SK-N-SH treated with all-trans-retinoic acid at 6 μM for 48 hours (cell line): ENCODE results near the gene FAM236D.
"Not testable (repeated sequence)": the region's sequence is repeated elsewhere in the genome, so short reads cannot be mapped to it uniquely, and the experiment has no call there.

ENCODE experiments used
- ATAC-seq: fragments of 200-7000 bp; cut with Tn5 transposase; 3 replicates; pipeline ENCODE4 v1.9.1; 2020; ENCODE audit warnings: mild to moderate bottlenecking, moderate library complexity

The FAM236D gene

DNA sequence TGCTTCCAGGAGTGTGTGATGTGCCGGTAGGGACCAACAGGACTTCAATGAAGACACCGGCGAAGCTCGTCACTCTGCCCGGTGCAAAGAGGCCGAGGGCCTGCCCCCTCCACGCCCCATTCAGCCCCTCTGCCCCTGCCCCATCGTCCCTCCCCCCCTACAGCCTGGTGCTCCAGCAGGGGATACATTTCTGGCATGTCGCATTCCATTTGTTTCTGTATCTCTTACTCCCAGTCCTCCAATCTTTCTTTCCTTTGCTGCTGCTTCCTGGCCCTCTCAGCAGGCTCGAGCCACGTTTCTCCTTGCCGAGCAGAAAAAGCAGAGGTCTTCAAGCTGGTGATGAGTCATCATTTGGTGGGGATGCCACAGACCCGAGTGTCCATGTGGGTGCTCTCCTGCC, at the start of gene FAM236D:
Gene FAM236D, minus strand, starts transcription at position 101 of the 400 bp plus-strand sequence. Its CDS starts 100 bp downstream, at position 1.
- ATAC-seq = not testable (repeated sequence)

DNA sequence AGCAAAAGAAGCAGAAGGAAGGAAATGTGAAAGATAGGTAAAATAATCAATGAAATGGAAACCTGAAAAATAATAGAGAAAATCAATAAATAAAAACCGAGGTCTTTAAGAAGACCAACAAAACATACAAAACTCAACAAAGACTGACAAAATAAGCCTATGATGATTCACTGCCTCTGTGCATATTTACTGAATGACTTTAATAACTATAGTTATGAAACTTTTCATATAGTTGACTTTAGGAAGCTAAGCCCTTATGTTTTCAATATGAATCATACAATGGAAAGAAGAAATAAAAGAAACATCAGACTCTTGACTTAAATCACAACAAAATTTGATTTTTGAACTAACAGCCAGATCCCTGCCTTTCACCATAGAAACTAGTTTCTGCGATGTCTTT, 29.5 kb upstream of the FAM236D start:
- ATAC-seq = not testable (repeated sequence)

DNA sequence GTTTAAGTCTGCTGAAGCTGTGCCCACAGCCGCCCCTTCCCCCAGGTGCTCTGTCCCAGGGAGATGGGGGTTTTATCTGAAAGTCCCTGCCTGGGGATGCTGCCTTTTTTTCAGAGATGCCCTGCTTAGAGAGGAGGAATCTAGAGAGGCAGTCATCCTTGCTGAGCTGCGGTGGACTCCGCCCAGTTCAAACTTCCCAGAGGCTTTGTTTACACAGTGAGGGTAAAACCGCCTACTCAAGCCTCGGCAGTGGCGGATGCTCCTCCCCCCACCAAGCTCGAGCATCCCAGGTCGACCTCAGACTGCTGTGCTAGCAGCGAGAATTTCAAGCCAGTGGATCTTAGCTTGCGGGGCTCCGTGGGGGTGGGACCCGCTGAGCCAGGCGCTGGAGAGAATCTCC, 22.7 kb upstream of the FAM236D start:
- not testable (repeated sequence) for ATAC-seq

DNA sequence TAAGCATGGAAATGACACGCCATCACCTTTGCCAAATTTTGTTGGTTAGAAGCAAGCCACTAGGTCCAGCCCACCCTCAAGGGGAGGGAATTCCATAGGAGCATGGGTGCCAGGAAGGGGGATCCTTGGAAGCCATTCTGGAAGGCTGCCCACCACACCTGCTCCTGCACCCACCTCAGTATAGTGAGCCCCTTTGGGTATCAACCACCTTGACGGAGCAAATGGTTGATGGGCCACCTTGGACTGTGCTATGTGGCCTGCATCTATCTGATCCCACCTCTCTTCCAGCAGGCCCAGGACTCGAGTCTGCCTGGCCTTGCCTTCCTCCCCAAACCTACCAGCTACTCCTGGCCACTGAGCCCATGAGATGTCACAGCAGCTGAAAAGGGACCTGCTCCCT, 17.6 kb downstream of the FAM236D start:
- not testable (repeated sequence) for ATAC-seq

DNA sequence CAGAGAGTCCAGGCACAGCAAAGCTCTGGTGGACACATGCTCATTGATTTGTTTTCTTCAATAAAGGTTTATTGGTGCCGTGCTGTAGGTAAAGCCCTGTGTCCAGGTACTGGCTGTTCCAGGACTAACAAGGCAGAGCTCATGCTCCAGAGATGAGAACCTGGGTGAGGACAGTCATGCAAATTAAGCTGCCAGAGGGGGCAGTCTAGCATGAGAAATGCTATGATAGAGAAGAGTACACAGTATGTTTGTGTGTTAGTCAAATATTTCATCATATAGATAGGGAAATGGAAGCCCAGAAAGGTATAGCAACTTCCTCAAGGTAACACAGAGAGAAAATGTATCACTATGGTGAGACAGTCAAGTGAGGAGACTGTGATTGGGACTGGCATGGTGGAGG, 19.9 kb downstream of the FAM236D start:
- peak; percentile 48; the same call in 2 of the 3 replicates for ATAC-seq

DNA sequence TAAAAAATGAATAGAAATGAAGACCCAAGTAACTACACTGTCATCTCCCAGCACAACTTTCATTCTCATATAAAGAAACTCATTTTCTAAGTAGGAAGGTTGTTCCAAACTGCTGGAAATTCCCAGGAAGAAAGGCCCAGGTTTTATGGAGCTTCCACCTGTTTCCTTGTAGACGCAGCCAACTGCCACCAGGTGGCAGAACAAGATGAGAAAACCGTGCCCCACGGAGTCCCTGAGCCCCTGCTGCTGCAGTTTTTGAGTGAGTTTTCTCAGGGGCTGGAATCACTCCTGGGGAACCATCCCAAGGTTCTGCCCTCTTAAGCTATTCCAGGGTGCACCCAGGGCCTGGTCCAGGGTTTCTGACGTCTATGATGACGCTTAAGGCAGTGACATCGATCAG, 24.0 kb downstream of the FAM236D start:
- ATAC-seq = peak; percentile 81

DNA sequence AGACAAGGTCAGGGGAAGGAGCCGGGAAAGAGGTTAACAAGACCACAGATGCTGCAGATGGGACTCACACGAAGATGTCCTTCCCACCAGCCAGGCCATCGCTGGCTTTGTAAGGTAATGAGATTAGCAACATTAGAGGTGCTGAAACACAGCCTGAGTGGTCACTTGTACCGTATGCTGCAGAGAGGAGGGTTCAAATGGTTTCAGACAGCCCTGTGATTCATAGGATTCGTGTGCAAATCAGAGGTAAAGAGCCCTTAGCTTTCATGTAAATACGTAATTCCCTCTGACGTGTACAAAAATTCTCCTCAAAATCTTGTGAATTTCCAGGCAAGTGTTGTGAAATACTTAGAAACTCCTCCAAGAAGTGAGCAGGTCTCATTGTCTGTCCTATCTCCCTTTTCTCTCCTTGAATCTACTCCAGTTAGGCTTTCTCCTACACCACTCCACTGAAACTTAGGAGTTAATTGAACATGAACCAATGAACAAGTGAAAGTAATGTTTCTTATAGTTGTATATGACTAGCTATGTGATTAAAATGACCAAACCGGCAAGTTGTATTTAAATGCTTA, 24.6 kb downstream of the FAM236D start:
- ATAC-seq = not testable (repeated sequence)

DNA sequence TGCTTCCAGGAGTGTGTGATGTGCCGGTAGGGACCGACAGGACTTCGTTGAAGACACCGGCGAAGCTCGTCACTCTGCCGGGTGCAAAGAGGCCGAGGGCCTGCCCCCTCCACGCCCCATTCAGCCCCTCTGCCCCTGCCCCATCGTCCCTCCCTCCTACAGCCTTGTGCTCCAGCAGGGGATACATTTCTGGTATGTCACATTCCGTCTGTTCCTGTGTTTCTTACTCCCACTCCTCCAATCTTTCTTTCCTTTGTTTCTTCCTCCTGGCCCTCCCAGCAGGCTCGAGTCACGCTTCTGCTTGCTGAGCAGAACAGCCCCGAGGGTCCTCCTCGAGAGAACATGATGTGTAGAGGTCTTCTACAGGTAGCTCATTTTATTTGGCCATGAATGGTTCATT, 25.4 kb downstream of the FAM236D start, which contains the start of gene FAM236B:
Gene FAM236B, minus strand, starts transcription at position 101 of the 400 bp plus-strand sequence. Its CDS starts 100 bp downstream, at position 1.
- ATAC-seq = not testable (repeated sequence)

DNA sequence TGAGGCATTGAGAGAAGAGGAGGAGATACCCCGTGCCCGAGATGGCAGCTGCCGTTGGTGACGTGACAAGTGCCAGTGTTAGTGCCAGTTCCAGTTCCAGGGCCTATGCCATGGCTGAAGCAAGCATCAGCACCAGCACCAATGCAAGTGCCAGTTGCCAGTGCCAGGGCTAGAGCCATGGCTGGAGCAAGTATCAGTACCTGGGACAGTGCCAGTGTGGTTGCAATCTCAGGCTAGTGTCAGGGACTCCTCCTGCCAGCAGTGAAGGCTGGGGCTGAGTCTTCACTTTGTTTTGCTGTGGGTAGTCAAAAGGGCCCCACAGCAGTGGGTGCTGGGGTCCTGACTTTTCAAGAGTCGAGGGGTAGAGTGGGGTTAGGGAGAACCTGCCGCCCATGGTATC, 29.9 kb downstream of the FAM236D start:
- ATAC-seq = peak; percentile 48; the same call in 2 of the 3 replicates

DNA sequence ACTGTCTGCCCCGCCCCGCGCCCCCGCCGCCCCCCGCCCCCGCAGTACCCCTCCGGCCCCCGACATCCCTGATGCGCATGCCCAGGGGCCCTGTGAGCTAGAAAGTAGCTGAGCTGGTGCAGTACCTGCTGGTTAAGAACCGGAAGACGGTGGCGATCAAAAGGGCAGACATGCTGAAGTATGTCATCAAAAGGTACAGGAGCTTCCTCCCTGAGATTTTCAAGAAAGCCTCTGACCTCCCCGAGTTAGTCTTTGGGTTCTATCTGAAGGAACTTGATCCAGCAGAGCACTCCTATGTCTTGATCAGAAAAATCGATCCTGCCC, 30.6 kb downstream of the FAM236D start:
- peak; percentile 16; the same call in 2 of the 3 replicates for ATAC-seq

DNA sequence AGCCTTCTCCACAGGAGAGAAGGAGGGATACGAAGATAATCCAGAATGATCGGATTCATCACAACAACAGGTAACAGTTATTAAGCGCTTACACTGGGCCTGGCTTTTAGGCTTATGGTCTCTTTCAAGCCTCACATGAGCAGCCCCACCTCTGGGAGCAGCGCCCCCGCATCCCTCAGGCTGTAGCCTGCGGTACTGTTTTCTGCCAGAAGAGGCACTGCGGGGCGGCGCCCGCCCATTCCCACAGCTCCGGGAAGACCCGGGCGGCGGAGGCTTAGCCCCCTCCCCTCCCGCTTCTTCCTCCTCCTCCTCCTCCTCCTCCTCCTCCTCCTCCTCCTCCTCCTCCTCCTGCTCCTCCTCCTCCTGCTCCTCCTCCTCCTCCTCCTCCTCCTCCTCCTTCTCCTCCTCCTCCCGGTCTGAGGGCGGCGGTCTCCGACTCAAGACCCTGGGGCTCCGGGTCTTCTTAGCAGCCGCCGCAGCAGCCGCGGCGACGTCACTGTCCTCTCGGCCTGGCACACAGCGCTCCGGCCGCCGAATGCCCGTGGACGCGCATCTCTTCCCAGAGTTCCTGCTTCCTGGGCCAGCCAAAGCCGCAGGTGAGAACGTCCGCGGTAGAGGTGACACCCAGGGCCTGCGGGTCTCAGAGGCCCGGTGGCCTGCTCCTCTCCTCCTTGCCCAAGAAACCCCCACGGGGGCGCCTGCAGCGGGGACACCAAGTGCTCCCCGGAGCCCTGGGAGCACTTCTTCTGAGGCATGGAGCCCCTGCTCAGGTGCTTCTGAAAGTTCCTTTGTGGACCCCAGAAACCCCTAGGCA, 31.1 kb downstream of the FAM236D start, which contains the start of gene DMRTC1B:
Gene DMRTC1B, plus strand, starts transcription at position 238 of the 814 bp plus-strand sequence. CDS start 68,246 bp downstream, outside the sequence.
- peak; percentile 90 for ATAC-seq

DNA sequence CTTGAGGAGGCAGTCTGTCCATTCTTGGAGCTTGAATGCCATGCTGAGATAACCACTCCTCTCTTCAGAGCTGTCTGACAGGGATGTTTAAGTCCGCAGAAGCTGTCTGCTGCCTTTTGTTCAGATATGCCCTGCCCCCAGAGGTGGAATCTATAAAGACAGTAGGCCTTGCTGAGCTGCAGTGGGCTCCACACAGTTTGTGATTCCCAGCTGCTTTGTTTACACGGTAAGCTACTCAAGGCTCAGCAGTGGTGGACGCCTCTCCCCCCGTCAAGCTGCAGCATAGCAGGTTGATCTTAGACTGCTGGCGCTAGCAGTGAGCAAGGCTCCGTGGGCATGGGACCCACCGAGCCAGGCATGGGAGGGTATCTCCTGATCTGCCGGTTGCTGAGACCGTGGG, 47.6 kb downstream of the FAM236D start:
- not testable (repeated sequence) for ATAC-seq
